GM18873 (cell line): Measurements from ENCODE around the gene ABCB4.
"Not testable (repeated sequence)": the region's sequence is repeated elsewhere in the genome, so short reads cannot be mapped to it uniquely, and the experiment has no call there.

ENCODE experiments used
- ATAC-seq: cut with Tn5 transposase; IDR thresholded peaks from one replicate; pipeline ENCODE4 v1.9.1; 2021; ENCODE audit warnings: mild to moderate bottlenecking, moderate library complexity, moderate number of reproducible peaks; ENCODE audit not compliant: unreplicated experiment, low FRiP score

Gene ABCB4

GRCh38 chr7:87479951-87480350 lies 4.5 kb upstream of the ABCB4 start:
- ATAC-seq: no peak

GRCh38 chr7:87476179-87476557 lies 688 bp upstream of the ABCB4 start:
- ATAC-seq: no peak

- peak; percentile 71 for ATAC-seq
Observed at GRCh38 chr7:87474533-87475358, 734 bp downstream of the ABCB4 start.

- peak; percentile 4 for ATAC-seq
Observed at GRCh38 chr7:87473986-87474385, 1.5 kb downstream of the ABCB4 start.

- no peak for ATAC-seq
Observed at GRCh38 chr7:87473192-87473591, 2.3 kb downstream of the ABCB4 start.

GRCh38 chr7:87471473-87471872 lies 4.0 kb downstream of the ABCB4 start:
- no peak for ATAC-seq

- not testable (repeated sequence) for ATAC-seq
Observed at GRCh38 chr7:87469204-87469603, 6.3 kb downstream of the ABCB4 start.

- ATAC-seq: not testable (repeated sequence)
Observed at GRCh38 chr7:87465534-87465880, 10.0 kb downstream of the ABCB4 start.

GRCh38 chr7:87464830-87465533 lies 10.5 kb downstream of the ABCB4 start:
- not testable (repeated sequence) for ATAC-seq

GRCh38 chr7:87463982-87464381 lies 11.5 kb downstream of the ABCB4 start:
- no peak for ATAC-seq

GRCh38 chr7:87460444-87460843 lies 15.0 kb downstream of the ABCB4 start:
- ATAC-seq: not testable (repeated sequence)

GRCh38 chr7:87459941-87460340 lies 15.5 kb downstream of the ABCB4 start:
- ATAC-seq: no peak

GRCh38 chr7:87458148-87458547 lies 17.3 kb downstream of the ABCB4 start:
- ATAC-seq: no peak

GRCh38 chr7:87456247-87456646 lies 19.2 kb downstream of the ABCB4 start:
- ATAC-seq: no peak

GRCh38 chr7:87452279-87452678 lies 23.2 kb downstream of the ABCB4 start:
- no peak for ATAC-seq

- no peak for ATAC-seq
Observed at GRCh38 chr7:87451187-87451586, 24.3 kb downstream of the ABCB4 start.

- ATAC-seq: no peak
Observed at GRCh38 chr7:87450706-87451105, 24.8 kb downstream of the ABCB4 start.

- ATAC-seq: no peak
Observed at GRCh38 chr7:87448388-87448787, 27.1 kb downstream of the ABCB4 start.

GRCh38 chr7:87447116-87447635 lies 28.3 kb downstream of the ABCB4 start:
- no peak for ATAC-seq

- no peak for ATAC-seq
Observed at GRCh38 chr7:87445897-87446296, 29.6 kb downstream of the ABCB4 start.

GRCh38 chr7:87435546-87435945 lies 39.9 kb downstream of the ABCB4 start:
- ATAC-seq: no peak

GRCh38 chr7:87432536-87432935 lies 42.9 kb downstream of the ABCB4 start:
- ATAC-seq: no peak
